Effector CD8-positive, alpha-beta T cell (primary cell): ENCODE data around the gene POLR3GL.

Experiments
- DNase-seq: peaks from one replicate; lab custom pipeline; 2025; lab: John Stamatoyannopoulos, UW

The POLR3GL gene

DNA sequence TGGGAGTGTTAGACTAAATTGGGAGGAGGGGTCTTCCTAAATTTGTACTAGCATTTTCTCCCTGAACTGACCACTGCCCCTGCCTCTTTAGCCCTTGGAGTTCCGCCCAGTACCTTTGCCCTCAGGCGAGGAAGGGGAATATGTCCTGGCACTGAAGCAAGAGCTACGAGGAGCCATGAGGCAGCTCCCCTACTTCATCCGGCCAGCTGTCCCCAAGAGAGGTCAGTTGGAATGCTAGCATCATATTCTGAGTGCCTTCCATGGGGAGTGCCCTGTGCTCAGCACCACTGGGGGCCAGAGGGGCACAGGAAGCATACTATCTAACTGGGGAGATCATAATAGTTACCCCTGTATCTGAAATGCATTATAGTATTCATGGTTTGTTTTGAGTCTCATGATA is 10.7 kb downstream of the POLR3GL start:
- no peak for DNase-seq

DNA sequence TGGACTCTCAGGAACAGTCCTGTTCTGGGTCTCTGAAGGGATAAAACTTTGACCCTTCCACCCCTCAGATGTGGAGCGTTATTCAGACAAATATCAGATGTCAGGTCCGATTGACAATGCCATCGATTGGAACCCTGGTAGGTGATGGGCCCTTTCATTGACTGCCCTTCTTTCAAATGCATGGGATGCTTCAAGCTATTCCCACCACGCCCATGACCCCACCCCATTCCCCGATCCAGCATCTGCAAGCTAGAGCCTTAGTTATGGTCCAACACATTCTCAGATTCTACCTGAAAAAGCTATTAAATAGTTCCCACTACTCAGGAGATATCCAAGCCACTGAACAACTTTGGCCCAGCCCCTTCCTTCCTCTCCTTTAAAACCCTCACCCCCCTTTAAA is 12.5 kb downstream of the POLR3GL start:
- no peak for DNase-seq

DNA sequence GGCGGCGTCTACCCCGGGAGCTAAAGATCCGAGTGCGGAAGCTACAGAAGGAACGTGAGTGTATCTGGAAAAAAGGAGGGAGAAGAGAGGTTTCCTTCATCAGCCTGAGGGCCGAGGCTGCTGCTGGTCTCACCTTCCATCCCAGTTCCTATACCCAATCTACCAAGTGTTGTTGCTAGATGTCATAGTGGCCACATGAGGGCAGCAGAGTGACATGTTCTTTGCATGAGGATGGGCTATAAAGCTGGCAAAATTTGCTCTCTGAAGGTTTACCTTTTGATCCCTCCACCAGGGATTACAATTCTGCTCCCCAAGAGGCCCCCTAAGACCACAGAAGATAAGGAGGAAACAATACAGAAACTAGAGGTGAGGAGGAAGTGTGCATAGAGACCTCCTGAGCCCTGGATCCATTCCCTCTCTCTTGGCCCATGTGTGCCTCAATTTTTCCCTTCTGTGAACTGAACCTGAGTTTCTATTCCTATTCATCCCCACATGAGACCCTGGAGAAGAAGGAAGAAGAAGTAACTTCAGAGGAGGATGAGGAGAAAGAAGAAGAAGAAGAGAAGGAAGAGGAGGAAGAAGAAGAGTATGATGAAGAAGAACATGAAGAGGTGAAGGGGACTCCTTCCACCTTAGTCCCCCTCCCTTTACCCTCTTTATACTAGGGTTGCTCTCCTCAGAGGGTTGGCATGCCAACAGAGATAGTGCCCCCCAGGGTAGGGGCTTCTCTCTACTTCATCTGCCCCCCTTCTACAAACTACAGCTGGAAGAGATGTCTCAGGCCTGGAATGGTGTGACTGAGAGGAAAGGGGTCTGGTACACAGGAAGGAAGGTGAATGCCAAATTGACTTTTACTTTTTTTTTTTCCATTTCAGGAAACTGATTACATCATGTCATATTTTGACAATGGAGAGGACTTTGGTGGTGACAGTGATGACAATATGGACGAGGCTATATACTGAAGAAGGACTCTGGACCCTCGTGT is 13.3 kb downstream of the POLR3GL start:
- peak; percentile 55 for DNase-seq

DNA sequence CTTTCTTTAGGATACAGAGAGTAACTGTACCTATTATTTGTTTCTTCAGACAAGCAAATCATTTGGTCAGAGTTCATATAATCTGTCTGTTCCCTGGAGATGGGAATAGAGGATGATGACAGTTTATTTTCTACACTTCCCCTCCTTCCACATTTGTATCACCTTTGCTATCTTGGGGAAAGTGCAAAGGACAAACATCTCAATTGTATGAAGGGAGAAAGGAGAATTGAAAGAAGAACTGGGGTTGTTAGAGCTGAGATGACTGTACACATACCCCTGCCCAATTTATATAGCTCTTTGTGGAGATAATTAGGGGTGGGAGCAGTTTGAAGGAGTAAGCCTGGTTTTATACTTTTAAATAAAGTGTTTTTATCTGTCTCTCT is 14.0 kb downstream of the POLR3GL start:
- DNase-seq = no peak

DNA sequence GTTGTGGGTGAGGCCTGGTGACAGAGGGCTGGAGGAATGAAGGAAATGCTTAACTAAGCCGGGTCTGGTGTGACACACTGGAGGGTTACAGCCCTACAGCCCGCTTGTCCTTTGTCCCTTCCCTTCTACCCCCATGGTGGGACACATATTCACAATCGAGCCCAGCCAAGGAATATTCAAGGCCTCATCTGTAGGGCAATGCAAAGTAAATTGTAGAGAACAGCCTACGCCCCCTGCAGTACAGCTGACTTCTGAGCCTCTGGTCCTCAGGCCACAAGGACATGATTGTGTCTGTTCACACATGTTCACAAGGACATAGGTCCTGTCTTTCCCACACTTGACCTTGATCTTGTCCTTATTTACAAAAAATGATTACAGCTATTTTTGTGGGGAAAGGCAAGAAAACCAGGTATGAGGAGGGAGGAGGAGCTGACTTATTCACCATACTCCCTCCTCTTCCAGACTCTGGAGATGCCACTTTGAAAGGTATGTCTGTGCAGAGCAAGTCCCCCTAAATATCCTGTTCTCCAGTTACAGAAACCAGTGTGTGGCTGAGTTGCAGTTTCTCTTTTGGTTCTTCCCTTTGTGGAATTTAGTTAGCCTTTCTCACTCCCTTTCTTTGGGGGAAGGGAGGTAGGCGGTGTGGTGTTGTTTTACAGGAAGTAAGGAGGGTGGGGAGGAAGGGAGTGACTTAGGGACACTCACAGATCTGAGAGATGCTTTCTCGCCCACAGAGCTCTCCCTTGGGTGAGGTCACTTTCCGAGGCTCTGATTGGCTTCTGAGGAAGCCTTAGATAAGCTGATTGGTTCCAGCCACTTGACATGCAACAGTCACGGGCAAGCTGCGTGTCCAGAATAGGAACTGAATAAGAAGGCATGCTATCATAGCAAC is 14.6 kb downstream of the POLR3GL start:
- DNase-seq = peak; percentile 64

DNA sequence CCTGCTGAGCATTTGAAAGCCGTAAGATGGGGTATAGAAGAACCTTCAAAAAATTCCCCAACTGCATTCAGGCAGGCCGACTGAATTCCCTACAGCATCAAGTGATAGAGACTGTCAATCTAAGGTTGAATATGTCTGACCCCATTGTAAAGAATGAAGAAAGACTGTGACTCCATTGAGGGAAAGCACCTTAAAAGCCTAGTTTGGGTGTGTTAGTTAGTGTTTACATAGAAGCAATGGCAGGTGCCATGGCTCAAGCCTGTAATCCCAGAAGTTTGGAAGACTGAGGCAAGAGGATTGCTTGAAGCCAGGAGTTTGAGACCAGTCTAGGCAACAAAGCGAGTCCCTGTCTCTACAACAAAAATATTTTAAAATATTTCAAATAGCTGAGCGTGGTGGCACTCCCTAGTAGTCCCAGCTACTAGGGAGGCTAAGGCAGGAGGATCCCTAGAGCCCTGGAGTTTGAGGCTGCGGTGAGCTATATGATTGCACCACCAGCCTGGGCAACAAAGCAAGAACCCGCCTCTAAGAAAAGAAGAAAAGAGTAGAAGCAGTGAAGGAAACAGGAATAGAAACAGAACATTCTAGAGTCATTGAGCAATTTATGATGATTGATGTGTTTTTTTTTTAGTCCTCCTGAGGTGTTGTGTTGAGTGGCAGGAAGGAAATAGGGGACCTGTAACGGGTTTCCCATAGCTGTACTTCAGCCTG is 15.4 kb downstream of the POLR3GL start:
- no peak for DNase-seq

DNA sequence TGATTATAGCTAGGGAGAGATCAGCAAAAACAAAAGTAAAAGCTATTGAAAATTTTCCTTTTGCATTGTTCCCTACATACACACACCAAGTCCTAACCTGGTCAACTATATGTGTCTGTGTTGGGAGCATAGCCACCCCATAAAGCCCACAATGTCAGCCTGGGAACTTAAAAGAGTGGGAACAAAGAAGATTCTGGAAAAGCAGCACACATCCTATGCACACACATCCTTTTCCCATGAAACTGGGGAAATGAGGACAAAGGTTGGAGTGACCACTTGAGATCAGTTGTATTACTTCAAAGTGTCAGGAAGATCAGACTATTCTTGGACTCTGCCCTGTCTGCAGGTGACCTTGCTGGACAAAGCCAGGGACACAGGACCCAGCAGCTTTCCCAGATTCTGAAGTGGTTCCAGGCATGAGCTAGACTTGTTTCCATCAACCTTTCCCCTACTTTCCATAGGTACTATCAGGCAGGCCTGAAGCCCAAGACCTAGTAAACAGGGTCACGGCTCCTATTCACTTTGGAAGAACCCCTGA is 16.0 kb downstream of the POLR3GL start:
- no peak for DNase-seq

DNA sequence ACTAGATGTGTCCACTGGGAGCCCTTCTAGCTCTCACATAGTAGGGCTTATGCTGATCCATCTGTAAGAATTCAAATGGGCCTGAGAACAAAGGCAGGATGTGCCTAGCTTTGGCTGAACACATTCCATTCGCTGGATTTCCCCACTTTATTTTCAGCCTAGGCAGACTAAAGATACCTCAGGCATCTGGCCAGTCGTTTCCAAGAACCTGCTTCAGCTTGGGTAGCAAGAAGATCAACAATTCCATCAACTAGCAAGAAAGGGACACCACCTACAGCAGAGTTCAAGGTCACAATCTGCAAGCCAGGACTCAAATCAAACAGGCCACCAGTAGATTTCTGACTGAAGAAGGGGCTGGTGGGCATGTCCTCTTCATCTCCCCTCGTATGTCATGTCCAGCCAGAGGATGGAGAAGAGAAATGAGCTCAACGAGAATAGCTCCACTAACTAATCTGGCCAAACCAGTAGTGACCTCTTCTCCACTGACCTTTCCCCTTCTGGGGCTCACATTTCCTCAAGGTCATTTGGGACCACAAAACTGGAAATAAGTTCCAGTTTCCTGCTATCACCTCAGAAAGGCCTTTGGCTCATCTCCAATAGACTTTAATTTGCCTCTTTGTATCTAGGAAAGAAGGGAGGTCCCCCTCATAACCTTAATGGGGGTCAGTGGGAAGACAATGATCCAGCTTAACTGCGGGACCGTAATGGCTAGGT is 17.7 kb downstream of the POLR3GL start:
- DNase-seq = no peak

DNA sequence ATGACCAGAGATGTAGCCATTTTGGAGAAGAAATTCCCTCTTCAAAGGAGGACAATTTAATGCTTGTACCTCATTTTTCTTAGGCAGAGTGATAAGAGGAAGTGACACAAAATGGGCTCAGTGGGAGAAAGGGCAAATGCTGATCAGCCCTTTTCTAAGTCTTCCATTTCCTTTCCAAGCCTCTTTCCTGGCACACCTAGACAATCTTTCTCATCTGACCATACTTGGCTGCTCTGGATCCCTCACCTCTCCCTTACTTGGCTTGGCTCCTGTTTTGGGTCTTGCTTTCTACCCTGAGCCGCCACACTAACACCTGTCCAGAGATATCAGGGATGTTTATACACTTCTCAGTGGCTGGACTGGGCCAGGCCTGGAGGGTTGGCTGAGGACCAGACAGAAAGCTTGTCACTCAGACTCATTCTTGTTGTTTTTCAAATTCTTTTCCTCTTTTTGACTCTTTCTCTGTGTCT is 18.8 kb downstream of the POLR3GL start:
- no peak for DNase-seq

DNA sequence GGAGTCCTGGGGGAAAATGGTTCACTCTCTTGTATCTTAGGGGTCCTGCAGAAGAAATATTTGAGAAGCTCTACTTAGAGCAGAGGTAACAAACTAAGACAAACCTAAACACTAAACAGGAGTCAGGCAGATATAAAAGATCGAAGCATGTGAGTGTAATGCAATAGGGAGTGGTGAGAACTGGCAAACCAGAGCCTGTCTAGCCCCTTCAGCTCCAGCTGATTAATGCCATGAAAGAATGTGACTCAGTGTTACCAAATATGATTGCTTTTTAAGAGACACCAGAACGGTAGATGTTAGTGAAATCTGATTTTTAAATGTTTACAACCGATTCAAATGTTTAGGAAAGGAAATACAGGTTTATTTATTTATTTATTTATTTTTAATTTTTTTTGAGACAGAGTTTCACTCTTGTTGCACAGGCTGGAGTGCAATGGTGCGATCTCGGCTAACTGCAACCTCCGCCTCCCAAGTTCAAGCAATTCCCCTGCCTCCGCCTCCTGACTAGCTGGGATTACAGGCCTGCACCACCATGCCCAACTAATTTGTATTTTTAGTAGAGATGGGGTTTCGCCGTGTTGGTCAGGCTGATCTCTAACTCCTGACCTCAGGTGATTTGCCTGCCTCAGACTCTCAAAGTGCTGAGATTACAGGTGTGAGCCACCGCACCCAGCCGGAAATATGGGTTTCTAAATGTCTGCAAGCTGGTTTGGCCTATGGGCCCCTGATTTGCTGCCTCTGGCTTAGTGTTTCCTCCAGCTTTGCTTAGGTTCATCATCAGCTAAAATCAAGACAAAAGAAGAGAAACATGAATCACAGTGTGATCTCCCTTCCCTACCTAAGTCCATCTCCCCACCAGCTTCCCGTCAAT is 19.7 kb downstream of the POLR3GL start:
- no peak for DNase-seq

DNA sequence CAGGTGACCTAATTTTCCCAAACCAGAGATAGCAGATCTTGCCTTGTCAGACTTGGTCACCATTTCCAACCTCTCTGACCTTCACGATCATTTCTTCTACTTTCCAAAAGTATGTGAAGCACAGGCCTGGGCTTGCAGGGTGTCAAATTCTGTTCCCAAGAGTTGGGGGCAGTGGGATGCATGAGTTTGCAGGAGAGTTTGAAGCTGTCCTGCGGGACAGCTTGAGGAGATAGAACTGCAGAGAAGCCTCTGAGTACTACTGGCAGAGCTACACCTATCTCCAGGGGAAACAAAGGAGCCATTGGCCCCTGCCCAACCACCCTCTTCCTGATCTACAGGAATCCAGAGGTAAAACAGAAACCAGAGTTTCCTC is 20.6 kb downstream of the POLR3GL start:
- no peak for DNase-seq

DNA sequence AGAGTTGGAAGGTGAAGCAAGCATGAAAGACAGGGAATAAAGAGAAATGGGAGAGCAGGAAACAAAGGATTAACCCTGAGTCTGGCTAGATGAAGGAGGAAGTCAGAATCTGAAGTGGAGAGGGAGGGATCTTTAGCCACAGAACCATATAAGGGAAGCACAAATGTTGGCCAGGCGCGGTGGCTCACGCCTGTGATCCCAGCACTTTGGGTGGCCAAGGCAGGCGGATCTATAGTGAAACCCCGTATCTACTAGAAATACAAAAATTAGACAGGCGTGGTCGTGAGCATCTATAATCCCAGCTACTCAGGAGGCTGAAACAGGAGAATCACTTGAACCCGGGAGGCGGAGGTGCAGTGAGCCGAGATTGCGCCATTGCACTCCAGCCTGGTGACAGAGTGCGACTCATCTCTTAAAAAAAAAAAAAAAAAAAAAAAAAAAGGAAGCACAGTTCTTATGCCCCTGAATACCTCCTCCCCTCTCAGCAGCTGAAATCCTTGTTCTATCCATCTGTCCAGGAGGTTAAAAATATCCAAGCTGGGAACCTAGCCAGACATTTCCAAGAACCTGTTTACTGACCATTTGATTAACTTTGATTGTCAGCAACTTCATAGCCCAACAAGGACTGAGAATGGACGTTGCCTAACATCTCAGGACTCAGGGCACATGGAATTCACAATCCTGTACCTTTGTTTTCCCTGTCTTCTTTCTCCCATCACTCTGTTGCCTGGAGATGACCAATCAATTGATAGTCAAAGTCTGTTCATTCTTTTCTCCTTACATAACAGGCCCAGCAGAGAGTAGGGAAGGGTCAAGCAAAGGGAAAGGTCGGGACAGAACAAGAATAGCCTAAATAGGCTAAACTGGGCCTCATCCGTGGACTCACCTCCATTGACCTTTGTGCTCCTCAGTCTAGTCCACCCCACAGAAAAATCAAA is 21.3 kb downstream of the POLR3GL start:
- DNase-seq = no peak

DNA sequence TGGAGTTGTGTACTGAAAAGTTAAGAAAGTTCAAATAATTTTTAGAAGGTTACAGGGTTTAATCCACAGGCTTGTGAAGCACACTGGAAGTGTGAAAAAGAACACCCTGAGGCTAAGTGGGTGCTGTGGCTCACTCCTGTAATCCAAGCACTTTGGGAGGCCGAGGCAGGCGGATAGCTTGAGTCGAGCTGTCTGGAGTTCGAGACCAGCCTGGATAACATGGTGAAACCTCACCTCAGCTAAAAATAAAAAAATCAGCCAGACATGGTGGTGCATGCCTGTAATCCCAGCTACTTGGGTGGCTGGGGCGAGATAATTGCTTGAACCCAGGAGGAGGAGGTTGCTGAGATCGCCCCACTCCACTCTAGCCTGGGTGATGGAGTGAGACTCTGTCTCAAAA is 22.1 kb downstream of the POLR3GL start:
- no peak for DNase-seq

DNA sequence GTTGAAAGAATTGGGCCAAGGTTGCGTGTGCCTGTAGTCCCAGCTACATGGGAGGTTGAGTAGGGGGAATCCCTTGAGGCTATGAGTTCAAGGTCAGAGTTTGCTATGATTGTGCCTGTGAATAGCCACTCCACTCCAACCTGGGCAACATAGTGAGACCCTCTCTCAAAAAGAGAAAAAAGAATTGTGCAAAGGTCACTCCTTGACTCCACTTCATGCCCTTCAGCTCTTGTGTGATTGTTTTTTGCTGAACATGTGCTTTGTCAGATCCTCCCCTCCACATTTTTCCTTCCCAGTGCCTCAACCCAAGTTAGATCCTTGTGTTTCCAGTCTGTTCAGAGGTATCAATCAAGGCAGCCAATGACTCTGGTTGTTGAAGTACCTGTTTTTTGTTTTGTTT is 23.4 kb downstream of the POLR3GL start:
- no peak for DNase-seq

DNA sequence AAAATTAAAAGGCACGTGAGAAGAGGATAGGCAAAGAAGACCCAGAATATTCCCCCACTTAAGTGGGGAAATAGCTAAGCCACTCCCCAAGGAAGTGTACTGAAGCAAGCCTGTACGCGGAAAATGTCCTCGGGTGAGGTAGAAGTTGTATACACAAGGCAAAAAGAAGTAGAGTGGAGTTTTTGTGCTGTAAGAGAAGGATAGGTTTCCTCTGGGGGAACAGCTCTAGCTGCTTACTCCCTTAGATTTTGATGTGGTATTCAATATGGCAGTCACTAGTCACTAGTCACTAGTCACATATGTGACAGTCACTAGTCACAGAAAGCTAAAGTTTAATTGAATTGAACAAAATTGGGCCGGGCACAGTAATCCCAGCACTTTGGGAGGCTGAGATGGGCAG is 24.3 kb downstream of the POLR3GL start:
- DNase-seq = no peak

DNA sequence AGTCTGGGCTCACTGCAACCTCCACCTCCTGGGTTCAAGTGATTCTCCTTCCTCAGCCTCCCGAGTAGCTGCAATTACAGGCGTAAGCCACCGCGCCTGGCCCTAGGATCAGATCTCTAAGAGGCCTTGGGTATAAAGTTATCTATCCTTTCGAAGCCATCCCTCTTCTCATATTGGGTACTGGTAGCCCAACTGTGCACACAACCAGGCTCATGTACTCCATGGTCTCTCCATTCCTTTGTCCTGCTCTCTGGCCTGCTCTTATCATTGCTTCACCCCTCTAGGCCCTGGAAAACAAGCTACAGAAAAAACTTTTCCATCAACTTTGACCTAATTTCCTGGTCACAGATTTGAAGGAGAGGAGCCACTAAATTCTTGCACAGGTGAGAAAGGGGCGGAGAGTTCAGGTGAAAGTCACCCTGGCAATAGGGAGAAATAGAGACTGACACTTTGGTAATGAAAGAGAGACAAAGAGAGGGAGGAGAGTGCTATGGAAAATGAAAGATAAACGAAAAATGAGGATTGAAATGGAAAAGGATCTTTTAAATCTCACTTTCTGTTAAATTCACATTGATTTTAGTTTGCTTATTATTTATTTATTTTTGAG is 25.9 kb downstream of the POLR3GL start:
- DNase-seq = no peak

DNA sequence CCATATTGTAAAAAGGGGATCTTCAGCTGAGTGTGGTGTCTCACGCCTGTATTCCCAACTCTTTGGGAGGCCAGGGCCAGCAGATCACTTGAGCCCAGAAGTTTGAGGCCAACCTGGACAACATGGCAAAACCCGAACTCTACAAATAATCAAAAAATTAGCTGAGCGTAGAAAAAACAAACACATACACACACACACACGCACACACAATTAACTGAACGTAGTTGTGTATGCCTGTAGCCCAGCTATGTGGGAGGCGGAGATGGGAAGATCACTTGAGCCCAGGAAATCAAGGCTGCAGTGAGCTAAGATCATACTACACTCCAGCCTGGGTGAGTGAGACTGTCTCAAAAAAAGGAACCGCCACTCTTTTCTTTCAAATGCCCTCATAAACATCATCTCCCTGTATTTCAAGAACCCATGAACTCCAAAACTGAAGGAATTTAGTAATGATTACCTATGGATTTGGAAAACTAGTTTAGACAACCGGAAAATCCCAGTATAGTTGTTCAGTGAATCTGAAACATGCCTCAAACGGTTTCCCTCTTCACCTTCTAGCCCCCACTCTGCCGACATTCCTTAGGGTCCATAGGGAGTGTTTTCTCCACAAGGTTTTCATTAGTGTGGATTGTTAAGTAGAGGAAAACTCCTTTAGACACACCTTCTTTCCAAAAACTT is 27.4 kb downstream of the POLR3GL start:
- DNase-seq = no peak

DNA sequence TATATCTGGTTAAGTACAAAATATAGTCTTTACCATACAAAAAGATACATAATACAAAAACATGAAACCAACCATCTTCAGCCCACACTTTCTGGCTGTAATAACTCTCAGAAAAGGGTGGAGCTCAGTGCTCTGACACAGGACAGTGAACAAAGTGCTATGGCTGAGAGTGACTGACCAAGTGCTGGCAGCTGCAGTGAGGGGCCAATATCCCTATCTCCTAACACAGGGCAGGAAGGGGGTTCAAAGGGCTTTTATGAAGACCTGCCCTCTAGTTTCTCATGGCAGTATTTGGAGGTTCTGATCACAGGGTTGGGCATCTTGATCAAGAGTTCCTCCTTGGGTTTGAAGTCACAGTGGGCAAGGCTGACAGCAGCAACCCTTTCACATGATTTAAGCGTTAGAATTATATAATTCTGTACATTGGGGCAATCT is 28.0 kb downstream of the POLR3GL start:
- no peak for DNase-seq
